Stimulated activated CD4-positive, alpha-beta T cell treated with anti-CD3 and anti-CD28 coated beads, Interleukin-4, amount 100 ng/mL, for 48 hours (primary cell): ENCODE results near the gene FUBP1.
A peak's percentile ranks its signal among the peaks of the same experiment; 100 is the strongest.
"Not testable (repeated sequence)": the region's sequence is repeated elsewhere in the genome, so short reads cannot be mapped to it uniquely, and the experiment has no call there.

Experiments
- DNase-seq, 2 donors: peaks; one replicate each; pipeline ENCODE4 v3.0.0-alpha.2; 2020; ENCODE audit warnings: low read depth in 2 of 2

The FUBP1 gene

GRCh38 chr1:77987919-77988318, 9.0 kb upstream of the FUBP1 start:
- DNase-seq: no peak

- no peak for DNase-seq
These were observed 7.9 kb upstream of the FUBP1 start for GRCh38 chr1:77986810-77987209.

GRCh38 chr1:77984629-77985028, 5.8 kb upstream of the FUBP1 start:
- no peak for DNase-seq

- no peak for DNase-seq
These were observed 5.1 kb upstream of the FUBP1 start for GRCh38 chr1:77983997-77984355.

- DNase-seq: not testable (repeated sequence)
These were observed 4.6 kb upstream of the FUBP1 start for GRCh38 chr1:77983352-77983996.

GRCh38 chr1:77978293-77978968, 441 bp downstream of the FUBP1 start:
- peak; percentile 52 to 75 for DNase-seq

- no peak for DNase-seq
These were observed 931 bp downstream of the FUBP1 start for GRCh38 chr1:77977989-77978292.

GRCh38 chr1:77976433-77977076, 2.3 kb downstream of the FUBP1 start:
- no peak for DNase-seq

- DNase-seq: no peak
These were observed 3.0 kb downstream of the FUBP1 start for GRCh38 chr1:77975907-77976306.

GRCh38 chr1:77975386-77975785, 3.5 kb downstream of the FUBP1 start:
- DNase-seq: no peak

- DNase-seq: no peak
These were observed 6.8 kb downstream of the FUBP1 start for GRCh38 chr1:77972080-77972479.

- no peak for DNase-seq
These were observed 8.7 kb downstream of the FUBP1 start for GRCh38 chr1:77970192-77970591.

GRCh38 chr1:77966291-77966690, 12.6 kb downstream of the FUBP1 start:
- no peak for DNase-seq

GRCh38 chr1:77961392-77961791, 17.5 kb downstream of the FUBP1 start:
- DNase-seq: no peak

- DNase-seq: no peak
These were observed 20.0 kb downstream of the FUBP1 start for GRCh38 chr1:77958850-77959249.

- no peak for DNase-seq
These were observed 20.5 kb downstream of the FUBP1 start for GRCh38 chr1:77958391-77958790.

GRCh38 chr1:77956464-77956863, 22.4 kb downstream of the FUBP1 start:
- DNase-seq: no peak

GRCh38 chr1:77955709-77956108, 23.2 kb downstream of the FUBP1 start:
- no peak for DNase-seq

- DNase-seq: no peak
These were observed 24.4 kb downstream of the FUBP1 start for GRCh38 chr1:77954521-77954920.

- DNase-seq: no peak
These were observed 25.0 kb downstream of the FUBP1 start for GRCh38 chr1:77953907-77954306.

GRCh38 chr1:77951328-77951727, 27.5 kb downstream of the FUBP1 start:
- DNase-seq: no peak

GRCh38 chr1:77950873-77951272, 28.0 kb downstream of the FUBP1 start:
- DNase-seq: no peak

GRCh38 chr1:77948841-77949424, 29.9 kb downstream of the FUBP1 start:
- DNase-seq: no peak
